Erythroblast (primary cell): Measurements from ENCODE around the gene SEPTIN14.
"Not testable (repeated sequence)": the region's sequence is repeated elsewhere in the genome, so short reads cannot be mapped to it uniquely, and the experiment has no call there.

ENCODE experiments used
- GATA1 ChIP-seq: IDR thresholded peaks from 2 replicates; pipeline ENCODE4 v1.6.1; 2011; ENCODE audit warnings: low read depth, mild to moderate bottlenecking, control low read depth, low read length, moderate library complexity
- POLR2A ChIP-seq: IDR thresholded peaks from 2 replicates; pipeline ENCODE4 v1.6.1; 2011; ENCODE audit warnings: mild to moderate bottlenecking, low read length

- TF ChIP-seq POLR2A, GATA1: not testable (repeated sequence)
Observed at GRCh38 chr7:55845164-55845563, 17.4 kb downstream of the SEPTIN14 start.
